SIG-M5 (cell line): ENCODE measurements around the gene UQCC2.

Experiments used
- DNase-seq: peaks from one replicate; lab custom pipeline; 2025; lab: John Stamatoyannopoulos, UW

UQCC2 gene

GRCh38 chr6:33690766-33691165 lies 20.7 kb downstream of the UQCC2 start:
- no peak for DNase-seq

GRCh38 chr6:33689879-33690278 lies 21.6 kb downstream of the UQCC2 start:
- no peak for DNase-seq

GRCh38 chr6:33689148-33689494 lies 22.4 kb downstream of the UQCC2 start:
- DNase-seq, result no peak

GRCh38 chr6:33688451-33689147 lies 22.9 kb downstream of the UQCC2 start:
- DNase-seq, result no peak

- no peak for DNase-seq
Observed at GRCh38 chr6:33688006-33688405, 23.5 kb downstream of the UQCC2 start.

- DNase-seq, result no peak
Observed at GRCh38 chr6:33686981-33687975, 24.2 kb downstream of the UQCC2 start.

GRCh38 chr6:33686225-33686924 lies 25.1 kb downstream of the UQCC2 start:
- no peak for DNase-seq

- no peak for DNase-seq
Observed at GRCh38 chr6:33685411-33686224, 25.9 kb downstream of the UQCC2 start.

GRCh38 chr6:33684983-33685382 lies 26.5 kb downstream of the UQCC2 start:
- no peak for DNase-seq

GRCh38 chr6:33684428-33684896 lies 27.0 kb downstream of the UQCC2 start:
- no peak for DNase-seq

GRCh38 chr6:33683576-33684427 lies 27.7 kb downstream of the UQCC2 start:
- no peak for DNase-seq

- DNase-seq, result no peak
Observed at GRCh38 chr6:33683051-33683571, 28.4 kb downstream of the UQCC2 start.

- no peak for DNase-seq
Observed at GRCh38 chr6:33682341-33682740, 29.2 kb downstream of the UQCC2 start.

GRCh38 chr6:33679761-33680160 lies 31.7 kb downstream of the UQCC2 start:
- no peak for DNase-seq

GRCh38 chr6:33678932-33679490 lies 32.5 kb downstream of the UQCC2 start:
- DNase-seq, result no peak

- DNase-seq, result no peak
Observed at GRCh38 chr6:33678233-33678931, 33.1 kb downstream of the UQCC2 start.

GRCh38 chr6:33677689-33678088 lies 33.8 kb downstream of the UQCC2 start:
- no peak for DNase-seq

GRCh38 chr6:33677143-33677660 lies 34.3 kb downstream of the UQCC2 start:
- no peak for DNase-seq
